Ishikawa (cell line): ENCODE data around the gene C3orf52.

Experiments used
- CEBPB ChIP-seq: IDR thresholded peaks from 2 replicates; pipeline ENCODE4 v1.6.1; 2012
- CREB1 ChIP-seq: IDR thresholded peaks from 2 replicates; pipeline ENCODE4 v1.6.1; 2012; ENCODE audit warnings: low read depth
- EP300 ChIP-seq: IDR thresholded peaks from 2 replicates; pipeline ENCODE4 v1.6.1; 2012; ENCODE audit warnings: borderline replicate concordance
- REST ChIP-seq: IDR thresholded peaks from 2 replicates; pipeline ENCODE4 v1.6.1; 2012; ENCODE audit warnings: low read depth, mild to moderate bottlenecking
- TAF1 ChIP-seq: IDR thresholded peaks from 2 replicates; pipeline ENCODE4 v1.6.1; 2012; ENCODE audit warnings: low read depth, mild to moderate bottlenecking
- TF ChIP-seq, protein P1 (sequence below): IDR thresholded peaks from 2 replicates; pipeline ENCODE4 v1.6.1; 2012

DNA sequence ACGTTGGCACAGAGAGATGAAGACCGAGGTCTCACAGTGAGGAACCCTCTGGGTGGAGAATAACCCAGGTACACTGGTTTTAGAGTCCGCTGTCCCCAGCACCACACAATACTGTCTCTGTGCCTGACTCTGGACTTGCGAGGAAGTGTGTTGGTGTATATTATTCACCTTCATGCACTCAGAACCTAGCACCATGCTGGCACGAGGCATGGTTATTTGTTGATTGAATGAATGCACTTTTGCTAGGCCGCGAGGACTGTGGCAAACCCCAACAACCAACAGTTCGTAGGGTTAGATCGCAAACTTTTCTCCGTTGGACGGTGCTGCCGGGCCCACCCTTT, 484 bp upstream of the C3orf52 start:
- TF ChIP-seq CREB1 (no peak), REST (no peak), TAF1 (no peak), EP300 (no peak), CEBPB (no peak)
- TF ChIP-seq, protein P1, sequence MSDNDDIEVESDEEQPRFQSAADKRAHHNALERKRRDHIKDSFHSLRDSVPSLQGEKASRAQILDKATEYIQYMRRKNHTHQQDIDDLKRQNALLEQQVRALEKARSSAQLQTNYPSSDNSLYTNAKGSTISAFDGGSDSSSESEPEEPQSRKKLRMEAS, result no peak
